Mammary epithelial cell (primary cell): ENCODE data around the gene PRADC1.

Experiments used
- CTCF ChIP-seq, 2 donors: IDR thresholded peaks in 1 of 2; conservative IDR thresholded peaks in 1 of 2; 2 replicates each; pipeline ENCODE4 v1.5.1; 2011 to 2012; ENCODE audit warnings: inconsistent platforms in 2 of 2, low read length in 2 of 2, mild to moderate bottlenecking in 2 of 2, control low read depth in 1 of 2, low read depth in 1 of 2; ENCODE audit not compliant: insufficient read depth in 1 of 2; ENCODE audit errors: extremely low read depth in 1 of 2
- EZH2 ChIP-seq: IDR thresholded peaks from 2 replicates; pipeline ENCODE4 v1.6.1; 2012; ENCODE audit warnings: low read length, inconsistent platforms, borderline replicate concordance

- TF ChIP-seq CTCF (conservative IDR thresholded peaks at IDR 0.05 in 1 of 2, IDR thresholded peaks at IDR 0.05 in 1 of 2; ENCODE audit: extremely low read depth in 1 of 2, insufficient read depth in 1 of 2, low read depth in 1 of 2, low read length in 2 of 2): no peak
- TF ChIP-seq EZH2: no peak
Observed at GRCh38 chr2:73212098-73212447, 21.0 kb downstream of the PRADC1 start.
